GM18867 (cell line): ENCODE data around the gene GNG7.
"Not testable (repeated sequence)": the region's sequence is repeated elsewhere in the genome, so short reads cannot be mapped to it uniquely, and the experiment has no call there.

Source experiments
- ATAC-seq: cut with Tn5 transposase; IDR thresholded peaks from one replicate; pipeline ENCODE4 v1.9.1; 2021; ENCODE audit warnings: mild to moderate bottlenecking, moderate library complexity; ENCODE audit not compliant: unreplicated experiment

Gene GNG7

DNA sequence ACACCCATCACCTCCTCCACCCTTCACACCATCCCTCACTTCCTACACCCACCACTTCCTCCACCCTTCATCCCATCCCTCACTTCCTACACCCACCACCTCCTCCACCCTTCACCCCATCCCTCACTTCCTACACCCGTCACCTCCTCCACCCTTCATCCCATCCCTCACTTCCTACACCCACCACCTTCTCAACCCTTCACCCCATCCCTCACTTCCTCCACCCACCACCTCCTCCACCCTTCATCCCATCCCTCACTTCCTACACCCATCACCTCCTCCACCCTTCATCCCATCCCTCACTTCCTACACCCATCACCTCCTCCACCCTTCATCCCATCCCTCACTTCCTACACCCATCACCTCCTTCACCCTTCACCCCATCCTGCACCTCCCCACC is 11.6 kb upstream of the GNG7 start:
- ATAC-seq: not testable (repeated sequence)

DNA sequence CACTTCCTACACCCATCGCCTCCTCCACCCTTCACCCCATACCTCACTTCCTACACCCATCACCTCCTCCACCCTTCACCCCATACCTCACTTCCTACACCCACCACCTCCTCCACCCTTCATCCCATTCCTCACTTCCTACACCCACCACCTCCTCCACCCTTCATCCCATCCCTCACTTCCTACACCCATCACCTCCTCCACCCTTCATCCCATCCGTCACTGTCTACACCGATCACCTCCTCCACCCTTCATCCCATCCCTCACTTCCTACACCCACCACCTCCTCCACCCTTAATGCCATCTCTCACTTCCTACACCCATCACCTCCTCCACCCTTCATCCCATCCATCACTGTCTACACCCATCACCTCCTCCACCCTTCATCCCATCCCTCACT is 10.7 kb upstream of the GNG7 start:
- ATAC-seq: not testable (repeated sequence)

DNA sequence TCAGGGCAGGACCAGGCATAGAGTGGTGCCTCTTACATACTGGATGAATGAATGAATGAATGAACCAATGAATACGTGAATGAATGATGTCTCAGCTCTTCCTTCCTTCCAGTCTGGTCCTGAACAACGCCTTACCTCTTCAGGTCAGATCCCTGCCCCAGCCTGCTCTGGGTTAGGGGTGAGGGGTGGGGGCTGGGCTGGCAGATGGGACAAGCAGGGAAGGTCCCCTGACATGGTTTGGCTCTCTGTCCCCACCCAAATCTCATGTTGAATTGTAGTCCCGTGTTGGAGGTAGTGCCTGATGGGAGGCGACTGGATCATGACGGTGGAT is 9.3 kb upstream of the GNG7 start:
- no peak for ATAC-seq

DNA sequence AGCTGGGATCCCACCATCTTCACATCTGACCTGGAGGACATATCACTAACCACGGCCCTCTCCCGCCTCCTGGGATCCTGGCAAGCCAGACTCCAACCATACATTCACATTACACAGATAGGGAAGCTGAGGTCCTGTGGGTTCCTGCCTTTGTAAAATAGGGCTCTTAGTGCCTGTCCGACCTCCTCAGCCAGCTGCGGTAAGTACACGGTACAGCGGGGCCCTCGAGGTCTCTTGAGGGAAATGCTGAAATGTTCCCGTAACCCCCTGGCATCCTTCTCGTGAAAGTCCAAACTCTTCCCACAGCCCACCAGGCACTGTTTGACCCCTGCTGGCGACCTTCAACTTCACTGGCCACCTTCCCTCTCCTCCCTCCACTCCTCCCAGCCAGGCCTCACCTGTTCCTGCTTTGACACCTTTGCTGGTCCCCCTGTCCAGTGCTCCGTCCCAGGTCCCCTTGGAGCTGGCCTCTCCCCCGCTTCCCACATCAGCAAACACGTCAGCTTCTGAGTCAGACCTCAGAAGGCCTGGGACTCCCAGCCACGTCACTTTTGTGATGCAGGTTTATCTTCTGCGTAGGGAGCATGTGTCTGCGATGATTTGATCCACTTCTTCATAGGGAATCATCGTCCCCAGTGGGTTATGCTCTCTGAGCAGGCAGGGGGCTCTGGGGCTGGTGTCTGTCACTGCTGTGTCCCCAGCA is 8.8 kb upstream of the GNG7 start:
- no peak for ATAC-seq

DNA sequence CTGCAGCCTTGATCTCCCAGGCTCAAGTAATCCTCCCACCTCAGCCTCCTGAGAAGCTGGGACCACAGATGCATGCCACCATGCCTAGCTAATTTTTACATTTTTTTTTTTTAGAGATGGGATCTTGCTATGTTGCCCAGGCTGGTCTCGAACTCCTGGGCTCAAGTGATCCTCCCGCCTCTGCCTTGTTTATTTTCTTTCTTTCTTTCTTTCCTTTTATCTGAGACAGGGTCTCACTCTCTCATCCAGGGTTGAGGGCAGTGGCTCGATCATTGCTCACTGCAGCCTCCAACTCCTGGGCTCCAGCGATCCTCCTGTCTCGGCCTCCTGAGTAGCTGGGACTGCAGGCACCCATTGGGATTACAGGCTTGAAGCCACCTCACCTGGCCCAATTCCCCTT is 3.8 kb upstream of the GNG7 start:
- ATAC-seq: no peak

DNA sequence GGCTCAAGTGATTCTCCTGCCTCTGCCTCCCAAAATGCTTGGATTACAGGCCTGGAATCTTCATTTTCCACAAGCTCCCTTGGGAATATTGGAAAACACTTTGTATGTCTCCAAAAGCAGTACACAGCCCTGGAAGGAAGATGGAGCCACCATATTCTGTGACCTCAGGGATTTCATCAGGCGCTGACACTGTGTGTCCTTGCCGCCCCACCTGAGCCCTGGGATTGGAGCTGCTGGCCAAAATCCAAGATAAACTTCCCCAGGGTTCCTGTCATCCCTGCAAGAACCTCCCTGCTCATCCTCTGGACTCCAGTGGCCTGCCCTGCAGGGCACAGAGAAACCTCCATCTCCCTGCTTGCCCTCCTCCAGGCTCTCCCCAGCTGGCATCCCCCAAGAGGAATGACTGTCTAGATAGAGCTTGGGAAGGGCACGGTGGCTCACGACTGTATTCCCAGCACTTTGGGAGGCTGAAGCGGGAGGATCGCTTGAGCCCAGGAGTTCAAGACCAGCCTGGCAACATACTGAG is 1.3 kb upstream of the GNG7 start:
- ATAC-seq: no peak

DNA sequence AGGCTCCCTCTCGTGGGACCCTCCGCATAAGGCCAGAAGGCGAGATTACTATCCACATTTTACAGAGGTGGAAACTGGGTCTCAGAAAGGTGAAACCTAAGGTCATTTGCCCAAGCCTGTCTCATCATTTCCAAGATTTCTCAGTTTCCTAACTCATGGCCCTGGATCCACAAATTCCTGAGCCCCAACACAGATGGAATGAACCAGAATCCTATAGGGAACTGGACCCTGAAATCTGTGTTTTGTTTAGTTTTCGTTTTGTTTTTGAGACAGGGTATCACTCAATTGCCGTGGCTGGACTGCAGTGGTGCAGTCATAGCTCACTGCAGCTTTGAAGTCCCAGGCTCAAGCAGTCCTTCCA is 563 bp upstream of the GNG7 start:
- ATAC-seq: no peak

DNA sequence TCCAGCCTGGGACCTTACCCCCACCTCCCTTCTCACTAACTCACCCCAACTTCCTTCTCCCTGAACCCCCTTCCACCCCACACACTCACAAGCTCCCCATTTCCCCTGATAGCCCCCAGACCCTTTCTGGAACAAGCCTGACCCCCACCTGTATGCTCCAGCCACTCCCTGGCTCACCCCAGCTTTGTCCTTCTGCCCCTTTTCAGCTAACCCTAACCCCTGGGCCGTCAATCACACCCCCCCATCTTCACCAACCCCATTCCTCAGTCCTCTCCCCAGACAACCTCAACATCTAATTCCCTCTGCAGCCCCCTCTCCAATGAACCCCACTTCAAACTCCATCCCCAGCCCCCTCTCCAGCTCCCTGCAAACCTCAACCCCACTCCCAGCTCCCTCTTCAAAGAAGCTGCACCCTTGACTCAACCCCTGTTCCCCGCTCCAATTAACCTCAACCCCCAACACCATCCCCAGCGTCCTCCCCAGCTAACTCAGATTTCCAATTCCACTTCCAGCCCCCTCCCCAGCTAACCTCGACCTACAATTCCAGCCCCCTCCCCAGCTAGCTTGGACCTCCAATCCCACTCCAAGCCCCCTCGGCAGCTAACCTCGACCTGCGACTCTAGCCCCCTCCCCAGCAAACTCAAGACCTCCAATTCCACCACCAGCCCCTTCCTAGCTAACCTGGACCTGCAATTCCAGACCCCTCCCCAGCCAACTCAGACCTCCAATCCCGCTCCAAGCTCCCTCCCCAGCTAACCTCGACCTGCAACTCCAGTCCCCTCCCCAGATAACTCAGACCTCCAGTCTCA is 929 bp downstream of the GNG7 start:
- no peak for ATAC-seq

DNA sequence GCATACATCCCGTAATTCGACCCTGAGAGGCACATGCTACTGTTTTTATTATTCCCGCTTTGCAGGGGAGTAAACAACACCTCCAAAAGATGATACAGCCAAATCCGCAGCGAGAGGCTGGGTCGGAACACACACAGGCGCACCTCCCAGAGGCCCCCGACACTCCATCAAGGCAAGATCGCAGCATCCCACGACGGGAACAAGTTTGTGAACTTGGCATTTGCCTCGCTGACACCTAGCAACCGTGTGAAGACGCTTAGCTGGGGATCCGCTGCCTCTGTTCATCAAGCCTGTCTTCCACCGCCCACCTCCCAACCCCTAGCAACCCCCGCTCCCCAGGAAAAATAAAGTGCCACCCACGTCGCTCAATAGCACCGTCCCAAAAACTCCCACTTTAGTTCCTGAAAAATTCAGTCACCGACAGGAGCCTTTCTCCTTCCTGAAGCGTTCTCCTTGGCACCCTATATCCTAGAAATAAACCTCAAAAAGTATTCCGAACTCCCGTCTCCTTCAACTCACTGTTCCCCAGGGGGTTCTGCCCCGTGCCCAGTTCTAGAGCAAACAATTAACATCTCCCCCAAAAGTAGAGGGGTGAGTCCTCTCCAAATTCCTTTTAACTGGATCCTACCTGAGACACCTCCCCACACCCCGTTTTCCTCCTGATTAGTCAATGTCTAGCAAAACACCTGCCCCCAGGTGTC is 1.7 kb downstream of the GNG7 start:
- ATAC-seq: no peak

DNA sequence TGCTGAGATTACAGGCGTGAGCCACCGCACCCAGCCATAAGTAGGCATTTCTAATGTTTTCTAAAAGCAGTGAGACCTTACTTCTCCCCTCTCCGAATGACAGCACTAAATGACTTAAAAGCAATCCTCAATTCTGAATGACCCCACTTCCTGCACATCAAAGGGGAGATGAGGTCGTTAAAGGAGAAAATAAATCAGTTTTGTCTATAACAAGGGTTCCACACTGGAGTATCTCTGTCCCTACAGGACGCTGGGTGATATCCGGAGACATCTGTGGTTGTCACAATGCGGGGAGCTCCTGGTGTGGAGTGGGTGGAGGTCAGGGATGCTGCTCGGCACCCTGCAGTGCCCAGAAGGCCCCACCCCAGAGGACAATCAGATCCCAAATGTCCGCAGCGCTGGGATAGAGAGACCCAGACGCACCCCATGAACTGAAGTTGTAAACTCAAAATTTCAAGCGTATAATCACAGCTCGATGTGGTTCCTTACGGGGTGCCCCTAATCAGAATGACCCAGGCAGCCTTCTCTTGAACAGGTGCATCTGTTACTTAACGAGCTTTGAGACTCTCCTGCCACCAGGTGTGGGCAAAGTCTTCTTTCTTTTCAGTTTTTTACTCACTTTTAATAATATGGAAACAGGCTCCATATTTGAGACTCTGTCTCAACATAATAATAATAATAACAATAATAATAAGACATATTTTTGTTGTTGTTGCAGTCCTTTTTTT is 2.9 kb downstream of the GNG7 start:
- no peak for ATAC-seq

DNA sequence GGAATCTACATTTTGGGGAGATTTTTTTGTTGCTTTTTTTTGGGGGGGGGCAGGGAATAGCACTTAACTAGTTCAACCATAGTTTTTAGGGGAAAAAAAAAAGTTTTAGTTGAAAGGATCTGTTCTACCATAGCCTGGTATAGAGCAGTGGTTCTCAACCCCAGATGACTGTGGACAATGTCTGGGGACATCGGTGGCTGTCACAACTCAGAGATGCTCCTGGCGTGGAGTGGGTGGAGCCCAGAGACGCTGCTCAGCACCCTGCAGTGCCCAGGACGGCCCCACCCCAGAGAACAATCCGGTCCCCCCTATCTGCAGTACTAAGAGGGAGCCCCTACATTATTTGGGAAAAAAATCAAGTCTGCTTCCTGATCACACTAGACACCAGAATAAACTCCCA is 8.3 kb downstream of the GNG7 start:
- ATAC-seq: no peak

DNA sequence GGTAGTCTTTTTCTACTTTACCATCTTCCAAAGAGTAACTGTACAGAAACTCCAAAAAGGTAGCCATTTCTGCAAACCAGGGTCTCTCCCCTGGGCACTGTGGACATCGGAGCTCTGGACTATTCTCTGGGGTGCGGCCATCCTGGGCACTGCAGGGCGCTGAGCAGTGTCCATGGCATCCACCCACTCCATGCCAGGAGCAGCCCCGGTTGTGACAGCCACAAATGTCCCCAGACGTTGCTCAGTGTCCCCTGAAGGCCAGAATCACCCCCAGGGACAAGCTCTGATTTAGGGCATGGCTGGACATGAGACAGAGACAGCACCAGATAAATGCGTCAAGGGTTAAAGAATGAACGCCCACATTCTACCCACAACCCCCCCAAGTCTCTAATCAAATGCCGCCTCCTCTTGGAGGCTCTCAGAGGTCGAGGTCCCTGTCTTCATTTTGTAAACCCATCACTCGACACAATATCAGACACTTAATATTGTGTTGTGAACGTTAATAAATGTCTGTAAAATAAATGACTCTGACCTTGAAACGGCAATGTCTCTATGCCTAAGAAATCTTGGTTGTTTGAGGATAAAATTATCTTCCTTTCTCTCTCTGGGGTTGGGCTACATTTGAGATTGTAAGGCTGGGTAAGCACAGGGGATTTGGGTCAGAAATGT is 8.9 kb downstream of the GNG7 start:
- ATAC-seq: no peak

DNA sequence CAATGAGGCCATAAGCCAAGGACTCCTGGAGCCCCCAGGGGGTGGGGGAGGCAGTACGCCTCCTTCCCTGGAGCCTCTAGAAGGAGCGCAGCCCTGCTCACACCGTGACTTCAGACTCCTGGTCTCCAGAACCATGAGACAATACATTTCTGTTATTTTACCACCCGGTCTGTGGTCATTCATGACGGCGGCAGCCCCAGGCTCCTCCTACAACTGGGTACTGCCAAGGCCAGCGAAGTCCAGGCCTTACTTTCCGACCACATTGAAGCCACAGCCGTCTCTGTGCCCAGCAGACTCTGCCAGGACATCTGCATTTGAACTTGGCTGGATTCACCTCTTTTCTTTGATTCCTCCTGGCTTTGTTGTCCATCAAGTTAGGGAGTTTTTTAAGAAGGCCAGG is 10.5 kb downstream of the GNG7 start:
- no peak for ATAC-seq

DNA sequence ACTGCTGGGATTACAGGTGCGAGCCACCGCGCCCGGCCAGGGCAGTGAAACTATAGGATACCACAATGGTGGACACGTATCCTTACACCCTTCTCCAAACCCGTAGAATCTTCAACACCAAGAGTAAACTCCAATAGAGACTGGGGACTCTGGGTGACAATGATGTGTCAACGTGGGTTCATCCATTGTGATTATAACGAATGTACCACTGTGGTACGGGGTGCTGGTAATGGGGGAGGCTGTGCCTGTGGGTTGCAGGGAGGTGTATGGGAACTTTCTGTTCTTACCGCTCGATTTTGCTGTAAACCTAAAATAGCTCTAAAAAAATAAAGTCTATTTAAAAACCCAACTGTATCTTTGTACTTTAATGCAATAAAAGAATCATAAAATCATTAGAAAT is 11.6 kb downstream of the GNG7 start:
- ATAC-seq: no peak

DNA sequence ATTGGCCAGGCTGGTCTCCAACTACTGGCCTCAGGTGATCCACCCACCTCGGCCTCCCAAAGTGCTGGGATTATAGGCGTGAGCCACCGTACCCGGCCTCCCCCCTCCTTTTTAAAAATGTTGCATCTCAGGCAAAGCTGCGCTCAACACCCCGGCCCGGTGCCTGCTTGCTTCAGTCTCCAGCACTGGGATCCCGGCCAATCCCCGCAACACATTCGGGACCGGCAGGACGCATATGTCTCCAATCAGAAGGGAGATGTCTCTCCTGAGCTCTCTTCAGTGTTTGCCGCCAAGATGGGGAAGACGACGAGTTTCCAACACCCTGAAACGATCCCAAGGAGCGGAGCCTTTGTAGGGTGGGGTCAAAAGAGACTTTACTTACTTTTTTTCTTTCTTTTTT is 16.1 kb downstream of the GNG7 start:
- no peak for ATAC-seq

DNA sequence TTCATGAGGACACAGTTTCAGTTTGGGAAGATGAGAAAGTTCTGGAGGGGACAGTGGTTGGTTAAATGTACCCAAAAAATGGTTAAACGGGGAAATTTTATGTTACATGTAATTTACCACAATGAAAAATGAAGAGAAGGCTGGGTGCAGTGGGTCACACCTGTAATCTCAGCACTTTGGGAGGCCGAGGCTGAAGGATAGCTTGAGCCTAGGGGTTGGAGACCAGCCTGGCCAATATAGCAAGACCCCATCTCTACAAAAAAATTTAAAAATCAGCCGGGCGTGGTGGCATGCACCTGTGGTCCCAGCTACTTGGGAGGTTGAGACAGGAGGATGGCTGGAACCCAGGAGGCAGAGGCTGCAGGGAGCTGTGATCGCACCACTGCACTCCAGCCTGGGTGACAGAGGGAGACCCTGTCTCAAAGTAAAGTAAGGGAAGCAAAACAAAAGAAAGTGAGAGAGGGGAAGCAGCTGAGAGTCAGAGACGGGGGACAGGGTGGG is 17.2 kb downstream of the GNG7 start:
- ATAC-seq: no peak

DNA sequence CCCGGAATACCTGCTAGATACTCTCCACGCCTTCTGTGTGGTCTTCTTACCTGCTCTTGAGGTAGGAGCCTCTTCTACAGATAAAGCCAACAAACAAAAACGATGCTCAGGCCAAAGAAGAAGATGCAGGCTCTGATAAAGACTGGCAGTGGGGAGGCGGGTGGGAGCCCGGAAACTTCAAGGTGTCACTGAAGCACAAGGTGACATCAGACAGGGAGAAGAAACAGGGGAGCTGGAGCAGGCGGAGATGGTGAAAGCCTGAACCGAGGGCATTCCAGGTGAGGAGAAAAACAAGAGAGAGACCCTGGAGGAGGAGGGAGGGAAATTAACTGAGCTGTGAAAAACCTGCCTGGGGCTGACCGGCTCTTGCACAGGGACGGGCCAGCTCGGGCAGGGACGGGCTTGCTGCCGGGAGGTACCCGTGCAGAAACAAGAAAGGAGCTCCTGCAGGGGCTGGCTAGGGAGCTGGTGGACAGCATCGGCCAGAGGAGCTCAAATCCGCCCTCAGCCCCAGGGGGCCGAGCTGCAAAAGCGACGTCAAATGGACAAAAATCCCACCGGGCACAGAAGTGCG is 19.0 kb downstream of the GNG7 start:
- ATAC-seq: no peak

DNA sequence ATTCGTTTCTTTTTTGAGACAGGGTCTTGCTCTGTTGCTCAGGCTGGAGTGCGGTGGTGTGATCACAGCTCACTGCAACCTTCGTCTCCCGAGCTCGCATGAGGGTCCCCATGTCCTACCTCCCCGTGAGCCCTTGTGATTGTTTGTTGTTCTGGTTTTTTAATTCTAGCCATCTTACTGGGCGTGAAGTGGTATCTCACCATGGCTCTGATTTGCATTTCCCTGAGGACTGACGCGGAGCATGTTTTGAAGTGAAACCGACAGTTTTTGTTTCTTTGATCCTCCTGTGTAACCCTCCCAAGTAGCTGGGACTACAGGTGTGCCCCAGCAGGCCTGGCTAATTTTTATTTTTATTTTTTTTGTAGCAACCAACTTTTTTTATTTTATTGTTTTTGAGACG is 21.7 kb downstream of the GNG7 start:
- ATAC-seq: no peak

DNA sequence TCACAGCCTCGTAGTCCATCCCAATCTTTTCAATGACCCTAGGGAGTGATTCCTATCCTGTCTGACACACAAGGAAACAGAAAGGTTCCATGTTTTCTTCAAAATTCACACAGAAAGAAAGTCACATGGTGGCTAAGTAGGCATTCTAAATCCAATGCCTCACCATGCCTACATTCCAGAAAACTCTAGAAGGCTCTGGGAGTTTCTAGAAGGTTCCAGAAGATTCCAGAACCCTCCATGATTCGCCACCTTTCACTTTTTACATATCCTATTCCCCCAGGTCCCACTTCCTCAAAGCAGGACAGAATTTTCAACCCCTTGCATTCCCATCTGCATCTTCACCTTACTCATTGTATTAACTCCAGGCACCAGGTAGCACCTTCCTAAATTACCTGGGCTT is 23.1 kb downstream of the GNG7 start:
- no peak for ATAC-seq

DNA sequence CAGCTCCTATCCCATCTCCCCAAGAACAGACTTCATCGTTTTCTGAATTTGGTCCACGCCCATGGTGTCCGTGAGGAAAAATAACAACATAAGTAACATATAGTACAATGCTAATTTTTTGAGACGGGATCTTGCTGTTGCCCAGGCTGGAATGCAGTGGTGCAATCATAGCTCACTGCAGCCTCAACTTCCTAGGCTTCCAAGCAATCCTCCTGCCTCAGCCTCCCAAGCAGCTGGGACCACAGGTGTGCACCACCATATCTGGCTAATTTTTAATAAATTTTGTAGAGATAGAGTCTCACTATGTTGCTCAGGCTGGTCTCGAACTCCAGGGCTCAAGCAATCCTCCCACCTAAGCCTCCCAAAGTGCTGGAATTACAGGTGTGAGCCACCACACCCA is 23.5 kb downstream of the GNG7 start:
- ATAC-seq: not testable (repeated sequence)
